Measurements from ENCODE around the gene RRM1. TPM values are rescaled to one million over a fixed set of nuclear protein-coding genes. Genes with fewer than 3 reads are reported as not detected.
A peak's percentile ranks its signal among the peaks of the same experiment; 100 is the strongest.

Gene RRM1
- total and polyA plus RNA-seq, 2 of the 13 experiments (the other 11 are each of a cell fraction or from before 2014, with no cell fraction given) = 17.3 to 108 TPM

DNA sequence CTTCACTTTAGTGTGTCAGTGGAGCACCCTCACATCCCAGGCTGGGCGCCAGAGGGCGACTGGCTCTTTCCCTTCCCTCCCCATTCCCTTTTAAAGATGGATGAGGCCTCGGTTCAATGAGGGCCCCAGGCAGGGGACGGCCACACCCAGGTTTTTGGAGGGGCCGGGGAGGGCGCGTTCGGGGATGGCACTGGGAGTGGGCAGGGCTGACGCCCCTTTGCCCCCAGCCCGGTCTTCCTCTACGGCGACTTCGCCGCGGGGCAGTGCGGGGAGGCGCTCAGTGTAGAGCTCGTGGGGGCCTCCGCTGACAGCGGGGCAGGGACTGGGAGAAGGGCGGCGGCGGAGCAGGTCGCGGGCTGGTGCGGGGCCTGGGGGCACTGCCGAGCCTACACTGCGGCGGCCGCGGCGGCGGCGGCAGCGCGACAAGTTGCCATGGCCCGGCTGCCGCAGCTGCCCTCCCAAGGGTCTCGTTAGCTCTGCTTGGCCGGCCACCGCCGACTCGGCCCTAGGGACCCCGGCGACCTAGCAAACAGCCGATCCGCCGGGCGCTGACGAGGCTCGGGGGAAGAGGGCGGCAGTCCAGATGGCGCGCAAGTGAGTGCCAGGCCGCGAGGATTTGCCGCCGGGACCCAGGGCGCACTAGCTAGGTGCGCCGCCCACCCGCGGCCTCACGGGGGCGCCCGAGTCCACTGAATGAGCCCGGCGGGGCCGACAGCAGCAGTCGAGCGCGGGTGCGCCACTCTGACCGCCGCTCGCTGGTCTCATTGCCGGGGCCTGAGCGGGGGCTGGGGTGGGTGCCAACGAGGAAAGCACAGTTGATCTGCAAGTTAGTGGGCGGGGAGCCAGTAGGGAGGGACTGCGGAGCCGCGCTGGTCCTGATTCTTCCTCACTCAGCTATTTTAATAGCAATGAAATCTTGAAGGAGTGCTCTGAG lies 92.7 kb downstream of the RRM1 start (continued):
- TF ChIP-seq PREB (CRISPR knock-in tag; IDR thresholded peaks at IDR 0.05) (no peak), PHB2 (IDR thresholded peaks at IDR 0.05; ENCODE audit: partially characterized antibody) (no peak), ZNF160 (CRISPR knock-in tag; IDR thresholded peaks at IDR 0.05) (peak; percentile 34; the same call in 1 of the 2 replicates), TMF1 (CRISPR knock-in tag; IDR thresholded peaks at IDR 0.05; ENCODE audit: low read depth) (no peak), SRY (CRISPR knock-in tag; IDR thresholded peaks at IDR 0.05) (no peak), ZNF724P (CRISPR knock-in tag; IDR thresholded peaks at IDR 0.05; ENCODE audit: borderline replicate concordance) (peak; percentile 25; the same call in 1 of the 2 replicates), KAT8 (CRISPR knock-in tag; IDR thresholded peaks at IDR 0.05) (peak; percentile 36; the same call in 1 of the 2 replicates), NFYC (CRISPR knock-in tag; IDR thresholded peaks at IDR 0.05) (no peak), RAD21 (CRISPR knock-in tag; IDR thresholded peaks at IDR 0.05) (peak; percentile 97), MXD3 (CRISPR knock-in tag; IDR thresholded peaks at IDR 0.05) (no peak), ZBTB38 (CRISPR knock-in tag; IDR thresholded peaks at IDR 0.05) (peak; percentile 47; the same call in 1 of the 2 replicates), ZNF431 (CRISPR knock-in tag; IDR thresholded peaks at IDR 0.05; ENCODE audit: borderline replicate concordance, low read depth) (no peak), RFX3 (CRISPR knock-in tag; IDR thresholded peaks at IDR 0.05) (no peak), HES4 (CRISPR knock-in tag; IDR thresholded peaks at IDR 0.05; ENCODE audit: borderline replicate concordance) (no peak), SMC3 (IDR thresholded peaks at IDR 0.05; ENCODE audit: low read length) (peak; percentile 30; the same call in 1 of the 2 replicates), ZNF207 (IDR thresholded peaks at IDR 0.05; ENCODE audit: borderline replicate concordance) (no peak), GATAD1 (CRISPR knock-in tag; IDR thresholded peaks at IDR 0.05) (peak; percentile 47; the same call in 1 of the 2 replicates), SKIL (CRISPR knock-in tag; IDR thresholded peaks at IDR 0.05; ENCODE audit: borderline replicate concordance) (no peak), ARID4A (CRISPR knock-in tag; IDR thresholded peaks at IDR 0.05; ENCODE audit: borderline replicate concordance) (peak; percentile 30; the same call in 1 of the 2 replicates)
- TF ChIP-seq, protein P1, sequence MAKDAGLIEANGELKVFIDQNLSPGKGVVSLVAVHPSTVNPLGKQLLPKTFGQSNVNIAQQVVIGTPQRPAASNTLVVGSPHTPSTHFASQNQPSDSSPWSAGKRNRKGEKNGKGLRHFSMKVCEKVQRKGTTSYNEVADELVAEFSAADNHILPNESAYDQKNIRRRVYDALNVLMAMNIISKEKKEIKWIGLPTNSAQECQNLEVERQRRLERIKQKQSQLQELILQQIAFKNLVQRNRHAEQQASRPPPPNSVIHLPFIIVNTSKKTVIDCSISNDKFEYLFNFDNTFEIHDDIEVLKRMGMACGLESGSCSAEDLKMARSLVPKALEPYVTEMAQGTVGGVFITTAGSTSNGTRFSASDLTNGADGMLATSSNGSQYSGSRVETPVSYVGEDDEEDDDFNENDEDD (CRISPR knock-in tag; IDR thresholded peaks at IDR 0.05; ENCODE audit: borderline replicate concordance) = peak; percentile 31; the same call in 1 of the 2 replicates

All from HepG2 (cell line).